Trophoblast cell (in vitro differentiated cells and primary cell): Measurements from ENCODE around the gene FNBP1. TPM values are rescaled to one million over a fixed set of nuclear protein-coding genes. Genes with fewer than 3 reads are reported as not detected.

Source experiments
- DNase-seq, 2 donors: peaks; one replicate each; pipeline ENCODE4 v3.0.0-alpha.2; 2016
- H2AFZ ChIP-seq: 2 replicates; pipeline ENCODE4 v1.6.1; 2013; ENCODE audit warnings: low read length, moderate library complexity, mild to moderate bottlenecking; ENCODE audit not compliant: insufficient read depth, poor library complexity
- H2AK5ac ChIP-seq: 2 replicates; pipeline ENCODE4 v1.6.1; 2013; ENCODE audit warnings: mild to moderate bottlenecking, low read length
- H2BK120ac ChIP-seq: 2 replicates; pipeline ENCODE4 v1.6.1; 2013; ENCODE audit warnings: low read length, mild to moderate bottlenecking, moderate library complexity; ENCODE audit not compliant: insufficient read depth, poor library complexity
- H2BK12ac ChIP-seq: 2 replicates; pipeline ENCODE4 v1.6.1; 2013; ENCODE audit warnings: mild to moderate bottlenecking, low read length, moderate library complexity
- H2BK5ac ChIP-seq: 2 replicates; pipeline ENCODE4 v1.6.1; 2013; ENCODE audit warnings: low read length, low read depth, moderate library complexity, mild to moderate bottlenecking; ENCODE audit not compliant: poor library complexity
- H3K14ac ChIP-seq: 2 replicates; pipeline ENCODE4 v1.6.1; 2013; ENCODE audit warnings: mild to moderate bottlenecking, low read length
- H3K18ac ChIP-seq: 2 replicates; pipeline ENCODE4 v1.6.1; 2013; ENCODE audit warnings: mild to moderate bottlenecking, low read length
- H3K23ac ChIP-seq: 2 replicates; pipeline ENCODE4 v1.6.1; 2013; ENCODE audit warnings: low read length
- H3K27ac ChIP-seq: 2 replicates; pipeline ENCODE4 v1.5.1; 2013; ENCODE audit warnings: low read depth, mild to moderate bottlenecking, inconsistent platforms, low read length, moderate library complexity
- H3K27me3 ChIP-seq: 2 replicates; pipeline ENCODE4 v1.6.1; 2013; ENCODE audit warnings: inconsistent platforms, mild to moderate bottlenecking, low read length, moderate library complexity; ENCODE audit not compliant: insufficient read depth
- H3K36me3 ChIP-seq, 2 experiments: 1 replicate in 1 of 2; 2 replicates in 1 of 2; pipeline ENCODE4 v1.6.1; 2013; ENCODE audit warnings: low read length in 2 of 2, mild to moderate bottlenecking in 2 of 2, moderate library complexity in 1 of 2; ENCODE audit not compliant: insufficient read depth in 2 of 2, control insufficient read depth in 1 of 2
- H3K4ac ChIP-seq: 2 replicates; pipeline ENCODE4 v1.6.1; 2013; ENCODE audit warnings: low read depth, mild to moderate bottlenecking, low read length, moderate library complexity
- H3K4me1 ChIP-seq, 2 experiments: 1 replicate in 1 of 2; 2 replicates in 1 of 2; pipeline ENCODE4 v1.6.1; 2013; ENCODE audit warnings: low read length in 2 of 2, mild to moderate bottlenecking in 2 of 2, moderate library complexity in 1 of 2; ENCODE audit not compliant: insufficient read depth in 2 of 2, control insufficient read depth in 1 of 2
- H3K4me2 ChIP-seq: 2 replicates; pipeline ENCODE4 v1.6.1; 2013; ENCODE audit warnings: inconsistent platforms, mild to moderate bottlenecking, low read length, moderate library complexity
- H3K4me3 ChIP-seq: 2 replicates; pipeline ENCODE4 v1.5.1; 2013; ENCODE audit warnings: mild to moderate bottlenecking, low read depth, low read length, inconsistent platforms
- H3K79me1 ChIP-seq: one replicate; pipeline ENCODE4 v1.6.1; 2013; ENCODE audit warnings: low read length
- H3K79me2 ChIP-seq: 2 replicates; pipeline ENCODE4 v1.6.1; 2013; ENCODE audit warnings: low read length, mild to moderate bottlenecking; ENCODE audit not compliant: control insufficient read depth, insufficient read depth, poor library complexity
- H3K9ac ChIP-seq: 2 replicates; pipeline ENCODE4 v1.6.1; 2013; ENCODE audit warnings: mild to moderate bottlenecking, low read length
- H3K9me3 ChIP-seq: 2 replicates; pipeline ENCODE4 v1.6.1; 2013; ENCODE audit warnings: low read depth, mild to moderate bottlenecking, control low read depth, inconsistent platforms, low read length; ENCODE audit not compliant: insufficient read depth
- H4K12ac ChIP-seq: 2 replicates; pipeline ENCODE4 v1.6.1; 2013; ENCODE audit warnings: low read depth, mild to moderate bottlenecking, low read length, moderate library complexity
- H4K8ac ChIP-seq: 2 replicates; pipeline ENCODE4 v1.6.1; 2013; ENCODE audit warnings: low read depth, mild to moderate bottlenecking, low read length, moderate library complexity
- H4K91ac ChIP-seq: one replicate; pipeline ENCODE4 v1.6.1; 2013; ENCODE audit warnings: low read depth, mild to moderate bottlenecking, low read length, moderate library complexity
- WGBS: extraction: QIAGEN DNeasy Blood & Tissue Kit; methylation state at CpG from one replicate; pipeline ENCODE4 v1.1.7; 2013; ENCODE audit warnings: missing lambda C conversion rate; ENCODE audit not compliant: insufficient read length, insufficient coverage; ENCODE audit errors: extremely low coverage; 5-methylcytosine and 5-hydroxymethylcytosine counted together
- polyA plus RNA-seq: library from polyadenylated mRNA; stranded (reverse); fragments of 200-250 nt; gene quantifications from 2 replicates; pipeline ENCODE4 v1.2.3, GENCODE V29; 2013

Gene FNBP1
- 42.7 and 44.8 TPM in 2 replicates for polyA plus RNA-seq

- Histone ChIP-seq H4K8ac (peak within 1 kb of the TSS; percentile 26), H2BK12ac (no peak within 1 kb of the TSS), H3K4ac (peak within 1 kb of the TSS; percentile 57), H4K12ac (peak within 1 kb of the TSS; percentile 83), H3K23ac (no peak within 1 kb of the TSS), H2BK5ac (peak within 1 kb of the TSS; percentile 13), H4K91ac (peak within 1 kb of the TSS; percentile 75), H3K9ac (peak within 1 kb of the TSS; percentile 81), H3K36me3 (no peaks in the 10 kb centered on the region), H2AFZ (peak within 1 kb of the TSS; percentile 66), H3K27me3 (no peaks in the 10 kb centered on the region), H3K9me3 (peaks cover 2% of the 10 kb centered on the region), H3K79me2 (peaks cover 10% of the 10 kb centered on the region), H3K27ac (peak within 1 kb of the TSS; percentile 71), H3K4me2 (peak within 1 kb of the TSS; percentile 84), H3K18ac (peak within 1 kb of the TSS; percentile 91), H2AK5ac (peak within 1 kb of the TSS; percentile 13), H3K4me3 (peak within 1 kb of the TSS; percentile 91), H3K79me1 (peaks cover 8% of the 10 kb centered on the region), H3K14ac (peak within 1 kb of the TSS; percentile 84), H2BK120ac (peak within 1 kb of the TSS; percentile 35), H3K4me1 (peaks cover 2 to 6% of the 10 kb centered on the region in 2 experiments)
- WGBS = no CpG with 5 or more reads among the region's 92 CpGs
- peak; percentile 72 to 81 for DNase-seq
Observed at GRCh38 chr9:130042885-130043653, at the start of gene FNBP1. Gene FNBP1, minus strand, starts transcription at chr9:130043189. Its CDS starts 214 bp downstream, at chr9:130042975.

DNA sequence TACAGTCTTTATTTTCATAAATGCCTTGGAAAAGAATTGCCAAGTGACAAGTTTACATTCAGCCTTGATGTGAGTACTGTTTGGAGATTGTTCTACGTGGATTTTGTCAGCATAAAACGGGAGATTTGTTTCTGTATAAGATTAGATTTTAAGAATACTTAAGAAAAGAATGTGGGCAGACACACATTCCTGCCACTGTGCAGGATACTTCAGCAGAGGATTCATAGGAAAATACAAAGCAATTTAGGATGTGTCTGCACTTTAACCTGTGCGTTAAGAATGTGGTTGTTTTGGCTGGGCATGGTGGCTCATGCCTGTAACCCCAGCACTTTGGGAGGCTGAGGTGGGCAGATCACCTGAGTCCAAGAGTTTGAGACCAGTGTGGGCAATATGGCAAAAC is 47.9 kb upstream of the FNBP1 start:
- Histone ChIP-seq H3K27ac (no peak overlapping the region), H2AFZ (no peak overlapping the region), H4K91ac (no peak overlapping the region), H2BK5ac (no peak overlapping the region), H3K14ac (no peak overlapping the region), H2BK12ac (no peak overlapping the region), H4K12ac (no peak overlapping the region), H3K79me2 (no peaks in the 10 kb centered on the region), H3K9me3 (peaks cover 2% of the 10 kb centered on the region), H2AK5ac (no peak overlapping the region), H3K4me2 (no peak overlapping the region), H4K8ac (no peak overlapping the region), H3K4ac (no peak overlapping the region), H3K27me3 (no peaks in the 10 kb centered on the region), H3K23ac (no peak overlapping the region), H3K4me1 (no peaks in the 10 kb centered on the region), H3K79me1 (no peaks in the 10 kb centered on the region), H2BK120ac (no peak overlapping the region), H3K36me3 (peaks cover 25 to 36% of the 10 kb centered on the region in 2 experiments), H3K9ac (no peak overlapping the region), H3K18ac (no peak overlapping the region), H3K4me3 (no peak overlapping the region)
- WGBS = no CpG with 5 or more reads among the region's 3 CpGs
- peak; percentile 35 to 69 for DNase-seq

DNA sequence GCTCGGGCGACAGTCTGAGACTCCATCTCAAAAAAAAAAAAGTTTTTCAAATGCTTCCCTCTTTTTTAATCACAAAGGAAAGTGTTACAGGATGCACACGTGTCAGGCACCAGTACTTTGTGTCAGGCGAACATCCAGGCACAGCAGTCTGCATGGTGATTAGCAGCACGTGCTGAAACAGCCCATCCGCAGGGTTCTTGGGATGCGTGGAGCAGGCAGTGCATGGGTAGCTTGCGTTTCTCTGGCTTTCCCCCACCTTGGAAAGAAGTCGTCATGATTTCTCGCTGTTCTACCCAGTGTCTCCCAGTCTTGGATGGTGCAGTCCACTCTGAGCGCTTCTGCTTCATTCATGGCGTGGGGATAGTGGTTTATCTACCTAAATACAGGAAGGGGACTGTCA is 46.2 kb upstream of the FNBP1 start:
- no peak overlapping the region for H3K4me2 ChIP-seq
- no peak overlapping the region for H2AFZ ChIP-seq
- H4K91ac ChIP-seq = no peak overlapping the region
- no peak for DNase-seq
- H2BK120ac ChIP-seq = no peak overlapping the region
- no peak overlapping the region for H3K23ac ChIP-seq
- H3K9me3 ChIP-seq = peaks cover 2% of the 10 kb centered on the region
- H4K12ac ChIP-seq = no peak overlapping the region
- WGBS = no CpG with 5 or more reads among the region's 12 CpGs
- H3K27ac ChIP-seq = no peak overlapping the region
- H2AK5ac ChIP-seq = no peak overlapping the region
- no peak overlapping the region for H3K14ac ChIP-seq
- H3K4me1 ChIP-seq = no peaks in the 10 kb centered on the region
- no peaks in the 10 kb centered on the region for H3K27me3 ChIP-seq
- no peak overlapping the region for H3K18ac ChIP-seq
- no peak overlapping the region for H3K9ac ChIP-seq
- no peaks in the 10 kb centered on the region for H3K79me1 ChIP-seq
- H2BK5ac ChIP-seq = no peak overlapping the region
- peaks cover 22 to 36% of the 10 kb centered on the region in 2 experiments for H3K36me3 ChIP-seq
- H4K8ac ChIP-seq = no peak overlapping the region
- H2BK12ac ChIP-seq = no peak overlapping the region
- H3K79me2 ChIP-seq = no peaks in the 10 kb centered on the region
- H3K4me3 ChIP-seq = no peak overlapping the region
- H3K4ac ChIP-seq = no peak overlapping the region

DNA sequence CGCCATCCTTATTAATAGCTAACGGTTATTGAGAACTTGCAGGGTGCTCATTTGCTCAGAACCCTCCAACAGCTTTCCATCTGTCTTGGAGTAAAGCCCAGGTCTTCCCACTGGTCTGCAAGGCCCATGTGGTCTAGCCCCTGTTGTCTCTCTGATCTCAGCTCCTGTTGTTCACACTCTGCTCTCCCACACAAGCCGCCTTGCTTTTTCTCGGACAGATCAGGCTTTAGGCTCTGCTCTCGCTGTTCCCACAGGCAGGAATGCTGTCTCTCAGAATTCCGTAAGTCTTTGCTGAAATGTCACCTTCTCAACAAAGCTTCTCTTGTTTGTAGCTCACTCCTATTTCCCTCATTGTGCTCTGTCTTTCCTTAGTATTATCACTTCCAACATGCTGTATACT is 45.1 kb upstream of the FNBP1 start:
- Histone ChIP-seq H3K27me3 (no peaks in the 10 kb centered on the region), H4K8ac (no peak overlapping the region), H3K9me3 (peaks cover 2% of the 10 kb centered on the region), H2AFZ (no peak overlapping the region), H4K91ac (no peak overlapping the region), H3K27ac (no peak overlapping the region), H3K36me3 (peaks cover 18 to 34% of the 10 kb centered on the region in 2 experiments), H3K79me1 (no peaks in the 10 kb centered on the region), H3K4me1 (no peaks in the 10 kb centered on the region), H2BK12ac (no peak overlapping the region), H3K14ac (no peak overlapping the region), H2AK5ac (no peak overlapping the region), H2BK5ac (no peak overlapping the region), H3K18ac (no peak overlapping the region), H3K79me2 (no peaks in the 10 kb centered on the region), H4K12ac (no peak overlapping the region), H3K4me3 (no peak overlapping the region), H3K4me2 (no peak overlapping the region), H3K4ac (no peak overlapping the region), H2BK120ac (no peak overlapping the region), H3K9ac (no peak overlapping the region), H3K23ac (no peak overlapping the region)
- WGBS = no CpG with 5 or more reads among the region's 6 CpGs
- DNase-seq = no peak
